ENCODE results near the gene USP6NL.

USP6NL gene

GRCh38 chr10:11612021-11613001 lies 861 bp upstream of the USP6NL start:
- Histone ChIP-seq H3K9ac (ENCODE audit: low read depth, low read length) (no peak overlapping the region), H3K27me3 (ENCODE audit: control insufficient read depth, insufficient read depth, low read length) (peaks cover 10% of the 10 kb centered on the region), H3K36me3 (ENCODE audit: control insufficient read depth, insufficient read depth, low read length) (no peaks in the 10 kb centered on the region), H3K4me3 (ENCODE audit: low read depth, low read length) (peak overlapping the region; percentile 62), H3K4me1 (ENCODE audit: control insufficient read depth, insufficient read depth, low read length) (peaks cover 11% of the 10 kb centered on the region), H3K9me3 (ENCODE audit: control insufficient read depth, insufficient read depth, low read length) (no peaks in the 10 kb centered on the region)

GRCh38 chr10:11610826-11611247 lies 613 bp downstream of the USP6NL start:
- Histone ChIP-seq H3K9ac (ENCODE audit: low read depth, low read length) (peak overlapping the region; percentile 88), H3K27me3 (ENCODE audit: control insufficient read depth, insufficient read depth, low read length) (peaks cover 10% of the 10 kb centered on the region), H3K4me3 (ENCODE audit: low read depth, low read length) (peak overlapping the region; percentile 85), H3K4me1 (ENCODE audit: control insufficient read depth, insufficient read depth, low read length) (peaks cover 11% of the 10 kb centered on the region), H3K36me3 (ENCODE audit: control insufficient read depth, insufficient read depth, low read length) (no peaks in the 10 kb centered on the region), H3K9me3 (ENCODE audit: control insufficient read depth, insufficient read depth, low read length) (no peaks in the 10 kb centered on the region)

GRCh38 chr10:11610166-11610825 lies 1.2 kb downstream of the USP6NL start:
- Histone ChIP-seq H3K9me3 (ENCODE audit: control insufficient read depth, insufficient read depth, low read length) (no peaks in the 10 kb centered on the region), H3K9ac (ENCODE audit: low read depth, low read length) (peak overlapping the region; percentile 88), H3K36me3 (ENCODE audit: control insufficient read depth, insufficient read depth, low read length) (no peaks in the 10 kb centered on the region), H3K4me1 (ENCODE audit: control insufficient read depth, insufficient read depth, low read length) (peaks cover 11% of the 10 kb centered on the region), H3K27me3 (ENCODE audit: control insufficient read depth, insufficient read depth, low read length) (peaks cover 10% of the 10 kb centered on the region), H3K4me3 (ENCODE audit: low read depth, low read length) (peak overlapping the region; percentile 85)

- H3K9ac ChIP-seq (ENCODE audit: low read depth, low read length) = no peak overlapping the region
Observed at GRCh38 chr10:11609492-11610093, 1.9 kb downstream of the USP6NL start.

GRCh38 chr10:11609052-11609451 lies 2.4 kb downstream of the USP6NL start:
- Histone ChIP-seq H3K4me1 (ENCODE audit: control insufficient read depth, insufficient read depth, low read length) (peaks cover 11% of the 10 kb centered on the region), H3K4me3 (ENCODE audit: low read depth, low read length) (no peak overlapping the region), H3K27me3 (ENCODE audit: control insufficient read depth, insufficient read depth, low read length) (peaks cover 10% of the 10 kb centered on the region), H3K36me3 (ENCODE audit: control insufficient read depth, insufficient read depth, low read length) (no peaks in the 10 kb centered on the region), H3K9me3 (ENCODE audit: control insufficient read depth, insufficient read depth, low read length) (no peaks in the 10 kb centered on the region), H3K9ac (ENCODE audit: low read depth, low read length) (no peak overlapping the region)

More at GRCh38 chr10:11609492-11610093, 1.9 kb downstream of the USP6NL start:
- Histone ChIP-seq H3K9me3 (ENCODE audit: control insufficient read depth, insufficient read depth, low read length) (no peaks in the 10 kb centered on the region), H3K27me3 (ENCODE audit: control insufficient read depth, insufficient read depth, low read length) (peaks cover 10% of the 10 kb centered on the region), H3K4me1 (ENCODE audit: control insufficient read depth, insufficient read depth, low read length) (peaks cover 11% of the 10 kb centered on the region), H3K36me3 (ENCODE audit: control insufficient read depth, insufficient read depth, low read length) (no peaks in the 10 kb centered on the region), H3K4me3 (ENCODE audit: low read depth, low read length) (peak overlapping the region; percentile 14)

GRCh38 chr10:11608159-11609013 lies 3.1 kb downstream of the USP6NL start:
- peaks cover 18% of the 10 kb centered on the region for H3K4me1 ChIP-seq (ENCODE audit: control insufficient read depth, insufficient read depth, low read length)
- H3K4me3 ChIP-seq (ENCODE audit: low read depth, low read length) = no peak overlapping the region
- no peak overlapping the region for H3K9ac ChIP-seq (ENCODE audit: low read depth, low read length)
- no peaks in the 10 kb centered on the region for H3K9me3 ChIP-seq (ENCODE audit: control insufficient read depth, insufficient read depth, low read length)
- peaks cover 10% of the 10 kb centered on the region for H3K27me3 ChIP-seq (ENCODE audit: control insufficient read depth, insufficient read depth, low read length)
- H3K36me3 ChIP-seq (ENCODE audit: control insufficient read depth, insufficient read depth, low read length) = no peaks in the 10 kb centered on the region

GRCh38 chr10:11605807-11606408 lies 5.5 kb downstream of the USP6NL start:
- Histone ChIP-seq H3K9ac (ENCODE audit: low read depth, low read length) (no peak overlapping the region), H3K36me3 (ENCODE audit: control insufficient read depth, insufficient read depth, low read length) (no peaks in the 10 kb centered on the region), H3K4me3 (ENCODE audit: low read depth, low read length) (no peak overlapping the region), H3K9me3 (ENCODE audit: control insufficient read depth, insufficient read depth, low read length) (no peaks in the 10 kb centered on the region), H3K27me3 (ENCODE audit: control insufficient read depth, insufficient read depth, low read length) (no peaks in the 10 kb centered on the region), H3K4me1 (ENCODE audit: control insufficient read depth, insufficient read depth, low read length) (peaks cover 28% of the 10 kb centered on the region)

GRCh38 chr10:11604865-11605650 lies 6.4 kb downstream of the USP6NL start:
- no peak overlapping the region for H3K9ac ChIP-seq (ENCODE audit: low read depth, low read length)
- no peaks in the 10 kb centered on the region for H3K27me3 ChIP-seq (ENCODE audit: control insufficient read depth, insufficient read depth, low read length)
- H3K4me3 ChIP-seq (ENCODE audit: low read depth, low read length) = no peak overlapping the region
- peaks cover 28% of the 10 kb centered on the region for H3K4me1 ChIP-seq (ENCODE audit: control insufficient read depth, insufficient read depth, low read length)
- no peaks in the 10 kb centered on the region for H3K36me3 ChIP-seq (ENCODE audit: control insufficient read depth, insufficient read depth, low read length)
- H3K9me3 ChIP-seq (ENCODE audit: control insufficient read depth, insufficient read depth, low read length) = no peaks in the 10 kb centered on the region

GRCh38 chr10:11603741-11604140 lies 7.7 kb downstream of the USP6NL start:
- H3K36me3 ChIP-seq (ENCODE audit: control insufficient read depth, insufficient read depth, low read length) = no peaks in the 10 kb centered on the region
- H3K27me3 ChIP-seq (ENCODE audit: control insufficient read depth, insufficient read depth, low read length) = no peaks in the 10 kb centered on the region
- H3K9ac ChIP-seq (ENCODE audit: low read depth, low read length) = no peak overlapping the region
- peaks cover 21% of the 10 kb centered on the region for H3K4me1 ChIP-seq (ENCODE audit: control insufficient read depth, insufficient read depth, low read length)
- no peaks in the 10 kb centered on the region for H3K9me3 ChIP-seq (ENCODE audit: control insufficient read depth, insufficient read depth, low read length)
- H3K4me3 ChIP-seq (ENCODE audit: low read depth, low read length) = no peak overlapping the region

GRCh38 chr10:11602919-11603523 lies 8.4 kb downstream of the USP6NL start:
- H3K4me1 ChIP-seq (ENCODE audit: control insufficient read depth, insufficient read depth, low read length) = peaks cover 17% of the 10 kb centered on the region
- no peaks in the 10 kb centered on the region for H3K36me3 ChIP-seq (ENCODE audit: control insufficient read depth, insufficient read depth, low read length)
- no peak overlapping the region for H3K9ac ChIP-seq (ENCODE audit: low read depth, low read length)

More at GRCh38 chr10:11602919-11603523, 8.4 kb downstream of the USP6NL start:
- Histone ChIP-seq H3K9me3 (ENCODE audit: control insufficient read depth, insufficient read depth, low read length) (no peaks in the 10 kb centered on the region), H3K4me3 (ENCODE audit: low read depth, low read length) (peak overlapping the region; percentile 0), H3K27me3 (ENCODE audit: control insufficient read depth, insufficient read depth, low read length) (no peaks in the 10 kb centered on the region)

All from iPS-15b (cell line).